ENCODE data around the gene RAPGEF1. TPM values are rescaled to one million over a fixed set of nuclear protein-coding genes. Genes with fewer than 3 reads are reported as not detected.

The RAPGEF1 gene
- total RNA-seq, 1 experiment from 2014 or later = 55.6 TPM

- Histone ChIP-seq H3T11ph (ENCODE audit: low read length) (no peak overlapping the region), H3K79me1 (ENCODE audit: insufficient read depth, low read depth, low read length, poor library complexity, severe bottlenecking) (no peaks in the 10 kb centered on the region), H2BK20ac (ENCODE audit: low read depth, low read length, poor library complexity, severe bottlenecking) (no peak overlapping the region), H3K56ac (ENCODE audit: insufficient read length, low read depth, low read length) (no peak overlapping the region), H3K27ac (ENCODE audit: insufficient read length, low read depth, low read length) (no peak overlapping the region), H2BK15ac (ENCODE audit: low read depth, low read length) (no peak overlapping the region; the same call in 1 of the 2 replicates), H2AK5ac (ENCODE audit: insufficient read length, low read length) (no peak overlapping the region), H2AFZ (ENCODE audit: low read length) (no peak overlapping the region), H3K4me2 (ENCODE audit: insufficient read depth, insufficient read length, low read length) (no peak overlapping the region), H2BK120ac (ENCODE audit: low read depth, low read length, poor library complexity, severe bottlenecking) (no peak overlapping the region), H3K27me3 (ENCODE audit: insufficient read depth, low read length) (no peaks in the 10 kb centered on the region), H3K23ac (ENCODE audit: insufficient read length, low read depth, low read length) (no peak overlapping the region), H3K79me2 (ENCODE audit: insufficient read depth, low read length) (peaks cover 23% of the 10 kb centered on the region; the same call in 1 of the 2 replicates), H3K4ac (ENCODE audit: low read depth, low read length) (no peak overlapping the region), H2BK12ac (ENCODE audit: insufficient read length, low read depth, low read length) (no peak overlapping the region), H4K91ac (ENCODE audit: insufficient read length, low read depth, low read length) (no peak overlapping the region), H3K4me1 (ENCODE audit: insufficient read depth, low read length) (peaks cover 24% of the 10 kb centered on the region), H3K9ac (ENCODE audit: extremely low read depth, insufficient read length, low read length) (no peak overlapping the region), H2BK5ac (ENCODE audit: insufficient read length, low read length) (no peak overlapping the region), H4K5ac (ENCODE audit: insufficient read length, low read depth, low read length) (no peak overlapping the region), H4K8ac (replicated peaks; ENCODE audit: insufficient read length, low read depth, low read length) (no peak overlapping the region), H4K20me1 (ENCODE audit: control insufficient read depth, insufficient read depth, insufficient read length) (no peaks in the 10 kb centered on the region), H3K23me2 (ENCODE audit: insufficient read length, low read depth, low read length, poor library complexity, severe bottlenecking) (no peaks in the 10 kb centered on the region), H3K18ac (ENCODE audit: insufficient read length, low read depth, low read length) (no peak overlapping the region), H3K14ac (ENCODE audit: insufficient read depth, low read length) (no peak overlapping the region), H3K9me3 (ENCODE audit: control insufficient read depth, low read depth, low read length) (no peaks in the 10 kb centered on the region)
- peak overlapping the region in 2 of 3 experiments; percentile 20 to 23; a peak in 4 of 7 replicates for H3K27ac Mint-ChIP-seq
- H3K36me3 Mint-ChIP-seq (ENCODE audit: insufficient read depth in 1 of 3, low read depth in 3 of 3) = peaks cover 0 to 2% (median 0%) of the 10 kb centered on the region in 3 experiments; a peak in 3 of 7 replicates
- no CpG with 5 or more reads among the region's 6 CpGs for WGBS (ENCODE audit: extremely low coverage, insufficient read length, low lambda C conversion rate)
- H3K9me3 Mint-ChIP-seq = no peaks in the 10 kb centered on the region
- H3K27me3 Mint-ChIP-seq (ENCODE audit: low read depth) = no peaks in the 10 kb centered on the region
- no peak for TF ChIP-seq CTCF (conservative IDR thresholded peaks at IDR 0.05)
- DNase-seq = peak; percentile 58
- peak overlapping the region in 1 of 2 experiments; percentile 43; a peak in 1 of 5 replicates for H3K4me3 Mint-ChIP-seq
- peaks cover 70 to 79% of the 10 kb centered on the region in 2 experiments for H3K4me1 Mint-ChIP-seq
Observed at GRCh38 chr9:131695836-131696460, 43.9 kb downstream of the RAPGEF1 start.

Data from H9 (cell line).